HPDE6-E6E7 (cell line): ENCODE results near the gene PML.
"Not testable (repeated sequence)": the region's sequence is repeated elsewhere in the genome, so short reads cannot be mapped to it uniquely, and the experiment has no call there.

ENCODE experiments used
- DNase-seq: peaks from one replicate; pipeline ENCODE4 v3.0.0; 2011; ENCODE audit warnings: missing footprints; ENCODE audit errors: extremely low spot score

The PML gene

DNA sequence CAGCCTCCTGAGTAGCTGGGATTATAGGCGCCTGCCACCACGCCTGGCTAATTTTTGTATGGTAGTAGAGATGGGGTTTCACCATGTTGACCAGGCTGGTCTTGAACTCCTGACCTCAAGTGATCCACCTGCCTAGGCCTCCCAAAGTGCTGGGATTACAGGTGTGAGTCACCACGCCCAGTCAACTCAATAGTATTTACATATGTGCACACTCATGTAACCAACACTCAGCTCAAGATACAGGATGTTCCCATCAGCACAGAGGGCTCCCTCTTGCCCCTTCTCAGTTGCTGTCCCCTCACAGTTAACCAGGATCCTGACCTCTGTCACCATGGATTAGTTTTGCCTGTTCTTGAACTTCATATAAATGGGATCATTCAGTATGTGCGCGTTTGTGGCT lies 61.8 kb downstream of the PML start:
- not testable (repeated sequence) for DNase-seq

- not testable (repeated sequence) for DNase-seq
Measured at GRCh38 chr15:74059050-74059833, 64.7 kb downstream of the PML start.

GRCh38 chr15:74060251-74060650 lies 65.7 kb downstream of the PML start:
- DNase-seq, result no peak

GRCh38 chr15:74062236-74062635 lies 67.7 kb downstream of the PML start:
- no peak for DNase-seq

DNA sequence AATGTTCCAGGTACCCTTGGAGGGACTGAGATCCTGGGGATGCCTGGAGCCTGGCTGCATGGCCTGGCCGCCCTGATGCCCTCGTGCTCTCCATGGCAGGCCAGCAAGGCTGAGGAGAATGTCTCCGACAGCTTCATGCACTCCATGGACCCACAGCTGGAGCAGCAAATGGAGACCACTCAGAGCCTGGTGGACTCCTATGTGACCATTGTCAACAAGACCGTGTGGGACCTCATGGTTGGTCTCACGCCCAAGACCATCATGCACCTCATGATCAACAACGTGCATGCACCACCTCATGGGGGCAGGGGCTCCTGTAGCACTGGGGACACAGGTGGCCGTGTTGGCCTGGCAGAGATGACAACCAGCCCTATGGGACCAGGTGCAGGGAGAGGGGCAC lies 68.2 kb downstream of the PML start:
- no peak for DNase-seq

GRCh38 chr15:74063425-74064146 lies 69.1 kb downstream of the PML start:
- not testable (repeated sequence) for DNase-seq

GRCh38 chr15:74064183-74064582 lies 69.7 kb downstream of the PML start:
- DNase-seq, result not testable (repeated sequence)

DNA sequence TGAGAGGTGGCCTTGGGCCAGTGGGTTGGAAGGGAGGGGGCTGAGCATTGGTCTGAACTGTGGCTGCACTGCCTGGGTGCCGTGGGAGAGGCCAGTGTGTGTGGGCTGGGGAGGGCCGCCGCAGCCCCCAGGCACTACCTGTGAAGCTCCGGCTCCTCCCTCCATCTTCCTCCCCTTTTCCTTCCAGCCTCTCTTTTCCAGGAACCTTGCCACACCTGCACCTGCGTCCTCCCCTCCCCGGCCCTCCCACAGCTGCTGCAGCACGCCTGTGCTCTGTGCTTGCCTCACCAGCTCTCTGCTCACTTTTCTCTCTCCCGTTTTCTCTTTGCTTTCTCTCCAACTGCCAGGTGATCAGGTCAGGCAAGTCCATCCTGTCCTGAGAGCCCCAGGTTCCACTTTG lies 70.3 kb downstream of the PML start:
- DNase-seq, result not testable (repeated sequence)

DNA sequence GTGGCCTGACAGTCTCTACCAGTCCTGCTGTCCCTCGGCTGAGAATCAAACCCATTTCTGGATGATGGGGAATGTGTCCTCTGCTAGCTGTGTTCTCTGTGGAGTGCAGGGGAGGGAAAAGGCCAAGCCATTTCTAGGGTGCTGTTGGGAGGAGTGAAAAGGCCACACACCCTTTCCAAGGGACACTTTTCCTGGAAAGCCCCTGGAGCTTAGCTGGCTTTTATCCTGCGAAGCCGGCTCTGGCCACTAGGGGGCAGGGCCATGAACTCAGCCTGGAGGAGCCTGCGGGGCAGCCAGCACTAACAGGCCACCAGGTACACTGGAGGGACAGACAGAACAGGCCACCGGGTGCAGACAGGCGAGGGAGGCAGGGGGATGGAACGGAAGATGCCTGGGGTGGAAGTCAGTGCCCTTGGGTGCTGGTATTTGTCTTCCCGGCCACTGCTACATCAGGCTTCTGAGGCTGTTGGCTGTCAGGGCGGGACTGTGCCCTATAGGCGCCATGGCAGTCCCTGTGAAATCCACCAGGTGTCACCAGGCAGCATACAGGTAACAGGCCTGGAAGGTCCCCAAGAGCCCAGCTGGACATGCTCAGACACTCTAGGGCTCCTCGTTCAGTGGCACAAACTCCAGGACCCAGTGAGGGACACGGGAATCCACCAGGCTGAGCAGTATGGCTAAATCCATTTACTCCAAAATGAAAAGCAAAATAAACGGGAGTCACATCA lies 71.3 kb downstream of the PML start:
- DNase-seq, result not testable (repeated sequence)

DNA sequence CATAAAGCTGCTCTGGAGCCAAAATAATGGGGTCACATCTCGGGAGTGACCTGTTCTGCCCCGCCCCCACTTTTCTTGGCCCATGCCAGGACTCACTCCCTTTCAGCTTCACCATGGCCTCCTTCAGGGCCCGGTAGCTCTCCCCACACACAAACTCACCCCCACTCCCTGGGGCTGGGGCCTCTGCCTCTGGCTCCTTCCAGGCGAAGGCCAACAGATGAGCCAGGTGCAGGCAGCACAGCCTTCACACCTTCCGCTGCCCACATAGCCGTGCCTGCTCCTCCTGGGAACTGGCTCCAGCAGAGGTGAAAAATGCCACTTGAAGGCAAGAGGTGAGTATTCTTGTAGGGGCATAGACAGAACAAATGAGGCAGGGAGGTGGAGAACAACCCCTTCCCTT lies 77.1 kb downstream of the PML start:
- not testable (repeated sequence) for DNase-seq

DNA sequence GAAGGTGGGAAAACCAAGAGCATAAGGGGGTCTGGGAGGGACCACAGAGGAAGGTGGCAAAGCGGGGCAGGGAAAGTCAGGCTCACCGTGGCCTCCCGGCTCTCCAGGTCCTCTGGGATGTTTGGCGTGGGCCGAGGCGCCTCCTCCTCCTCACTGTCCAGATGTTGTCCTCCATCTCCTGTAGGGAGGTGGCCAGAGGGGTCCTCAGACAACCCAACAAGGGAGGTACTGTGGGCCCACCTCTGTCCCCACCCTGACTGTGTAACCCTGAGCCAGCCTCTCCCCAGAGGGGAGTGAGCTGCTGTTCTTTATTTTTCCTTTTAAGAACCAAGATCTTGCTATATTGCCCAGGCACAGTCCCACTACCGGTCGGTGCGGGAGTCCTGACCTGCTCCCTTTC lies 77.6 kb downstream of the PML start:
- not testable (repeated sequence) for DNase-seq

DNA sequence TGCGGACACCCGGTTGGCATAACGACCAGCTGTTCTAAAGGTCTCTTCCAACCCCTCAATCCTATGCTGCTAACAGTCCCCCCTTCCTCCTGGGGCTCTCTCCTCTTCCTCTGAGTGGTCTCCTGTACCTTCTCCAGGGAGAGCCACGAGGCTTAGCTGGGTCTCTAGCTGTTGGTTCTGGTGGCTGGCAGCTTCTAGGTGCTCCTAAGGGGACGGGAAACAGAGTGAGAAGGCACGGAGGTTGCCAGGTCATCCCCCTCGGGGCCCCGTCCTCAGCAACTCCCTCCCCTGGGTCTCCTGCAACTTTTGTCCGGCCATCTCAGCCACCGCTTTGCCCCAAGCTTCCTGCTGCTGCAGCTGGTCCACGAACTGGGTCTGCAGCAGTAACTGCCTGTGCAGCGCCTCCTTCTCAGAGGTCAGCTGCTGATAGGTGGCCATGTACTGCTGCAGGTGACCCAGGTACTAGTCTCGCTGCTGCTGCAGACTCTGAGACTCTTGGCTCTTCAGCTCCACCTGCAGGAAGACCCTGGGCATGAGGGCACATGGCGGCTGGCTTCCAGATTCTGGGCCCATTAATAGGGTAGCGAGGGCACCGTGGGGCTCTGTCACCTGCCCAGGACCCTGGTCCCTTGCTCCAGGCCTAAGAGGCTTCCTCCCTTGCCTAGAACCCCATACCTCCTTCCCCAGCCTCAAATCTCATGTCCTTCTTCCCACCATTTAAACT lies 78.3 kb downstream of the PML start:
- not testable (repeated sequence) for DNase-seq

DNA sequence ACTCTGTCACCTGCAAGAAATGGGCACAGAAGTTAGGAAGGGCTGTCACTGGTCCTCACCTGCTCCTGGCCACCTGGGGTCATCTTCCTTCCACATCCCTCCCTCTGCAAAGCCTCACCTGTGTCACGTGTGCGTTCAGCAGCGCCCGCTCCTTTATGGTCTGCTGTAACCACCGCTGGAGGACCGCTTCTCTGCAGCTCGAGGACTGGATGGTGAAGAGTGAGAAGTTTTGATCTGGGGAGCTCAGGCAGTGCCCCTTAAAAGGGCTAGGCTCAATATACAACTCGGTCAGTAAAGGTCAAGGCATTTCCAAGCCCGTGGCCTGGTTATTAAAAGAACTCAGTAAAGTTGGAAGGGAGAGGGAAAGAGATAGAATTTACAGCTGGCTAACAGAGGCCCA lies 81.3 kb downstream of the PML start:
- not testable (repeated sequence) for DNase-seq

- not testable (repeated sequence) for DNase-seq
Measured at GRCh38 chr15:74082450-74082849, 87.9 kb downstream of the PML start, which contains the start of gene GOLGA6A. GOLGA6A (minus strand) TSS chr15:74082550; CDS start chr15:74082509, 41 bp downstream.

DNA sequence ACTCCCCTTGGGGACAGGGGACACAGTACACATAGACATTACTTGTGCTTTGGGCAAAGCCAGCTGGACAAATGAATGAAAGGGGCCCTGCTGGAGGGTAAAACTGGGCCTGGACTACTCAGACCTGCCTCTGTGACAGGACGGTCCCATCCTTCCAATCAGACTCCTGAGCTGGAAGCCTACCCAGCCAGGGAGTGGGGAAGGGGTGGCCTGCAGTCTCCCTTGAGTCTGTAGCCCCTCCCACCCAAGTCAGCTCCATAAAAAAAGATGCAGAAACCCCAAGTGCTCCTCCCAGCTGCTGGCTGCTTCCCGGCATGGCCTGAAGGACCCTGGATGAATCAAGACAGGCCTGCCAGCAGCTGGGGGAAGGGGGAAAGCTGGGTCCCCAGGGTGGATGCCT lies 100.1 kb downstream of the PML start:
- not testable (repeated sequence) for DNase-seq

DNA sequence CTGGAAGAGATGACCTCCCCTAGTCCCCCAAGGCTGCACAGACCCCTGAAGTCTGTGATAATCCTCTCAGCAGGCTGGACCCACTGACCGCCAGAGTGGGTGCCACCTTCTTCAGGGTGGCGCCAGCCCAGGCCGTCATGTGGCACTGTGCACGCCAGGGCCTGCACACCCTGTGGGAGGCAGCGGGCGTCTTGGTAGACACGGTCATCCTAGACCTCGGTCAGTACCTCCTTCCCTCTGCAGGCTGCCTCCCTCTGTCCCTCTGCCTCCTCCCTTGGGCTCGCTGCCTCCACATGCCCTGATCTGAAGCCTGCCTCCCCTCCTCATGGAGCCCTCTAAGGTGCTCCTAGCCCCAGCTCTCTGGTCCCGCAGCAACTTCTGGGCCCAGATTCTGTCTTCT lies 101.1 kb downstream of the PML start:
- not testable (repeated sequence) for DNase-seq

DNA sequence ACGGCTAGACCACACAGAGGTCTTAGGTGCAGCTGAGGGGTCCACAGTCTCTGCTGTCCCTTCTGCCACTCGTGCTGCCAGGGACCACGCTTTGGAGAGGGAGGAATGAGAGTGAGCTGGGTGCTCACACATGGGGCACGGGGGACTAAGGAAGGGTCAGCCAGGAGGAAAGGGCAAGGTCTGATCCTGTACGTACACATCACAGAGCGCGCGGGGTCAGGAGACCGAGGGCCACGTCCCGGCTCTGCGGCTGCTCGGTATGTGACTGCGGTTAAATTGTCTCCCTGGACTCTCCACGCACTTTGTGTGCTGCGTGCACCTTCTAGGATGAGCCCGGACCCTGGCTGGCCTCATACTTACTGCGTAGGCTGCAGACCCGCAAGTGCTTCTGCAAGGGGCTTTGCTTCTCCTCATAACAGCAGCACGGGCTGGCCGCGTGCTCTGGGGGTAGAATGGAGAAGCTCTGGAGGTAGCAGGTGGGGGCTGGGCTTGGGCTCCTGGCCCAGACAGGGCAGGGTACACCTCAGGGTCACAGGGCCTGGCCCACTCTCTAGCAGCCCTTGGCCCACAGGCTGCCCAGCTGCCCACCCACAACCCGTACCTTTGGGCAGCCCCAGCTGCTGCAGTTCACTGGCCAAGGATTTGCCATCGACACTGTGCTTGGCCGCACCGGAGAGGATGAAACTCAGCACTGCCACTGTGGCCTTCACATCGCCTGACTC lies 102.4 kb downstream of the PML start:
- DNase-seq, result not testable (repeated sequence)
